Dedifferentiated amniotic fluid mesenchymal stem cell (primary cell): ENCODE data around the gene MAPKAP1.

Experiments used
- DNase-seq: peaks from one replicate; pipeline ENCODE4 v3.0.0-alpha.2; 2016; ENCODE audit errors: extremely low spot score

MAPKAP1 gene

DNA sequence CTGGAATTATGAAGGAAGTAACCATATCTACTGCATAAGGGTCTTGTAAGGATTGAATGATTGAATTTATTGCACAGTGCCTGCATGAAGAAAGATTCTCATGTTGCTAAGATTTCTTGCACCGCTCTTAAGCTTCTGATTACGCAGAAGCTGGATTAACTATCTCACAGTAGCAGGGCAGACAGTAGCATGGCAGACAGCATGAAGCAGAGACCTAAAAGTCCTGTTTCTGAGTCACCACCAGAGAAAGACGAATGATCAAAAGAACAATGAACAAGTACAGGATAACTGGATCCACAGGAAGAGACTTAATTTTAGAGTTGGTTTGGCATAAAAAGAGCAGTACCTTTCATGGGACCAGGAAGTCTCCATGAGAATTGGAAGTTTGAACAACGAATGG lies 142.4 kb downstream of the MAPKAP1 start:
- DNase-seq = no peak

- DNase-seq = no peak
Measured at GRCh38 chr9:125561509-125562148, 145.4 kb downstream of the MAPKAP1 start.

GRCh38 chr9:125559894-125560293 lies 147.1 kb downstream of the MAPKAP1 start:
- DNase-seq = no peak

- DNase-seq = no peak
Measured at GRCh38 chr9:125559194-125559593, 147.8 kb downstream of the MAPKAP1 start.

- peak; percentile 81 for DNase-seq
Measured at GRCh38 chr9:125558453-125559092, 148.4 kb downstream of the MAPKAP1 start.

GRCh38 chr9:125556046-125556721 lies 150.8 kb downstream of the MAPKAP1 start:
- no peak for DNase-seq

GRCh38 chr9:125554726-125555125 lies 152.3 kb downstream of the MAPKAP1 start:
- DNase-seq = no peak

- DNase-seq = no peak
Measured at GRCh38 chr9:125551781-125552180, 155.2 kb downstream of the MAPKAP1 start.

GRCh38 chr9:125549891-125550885 lies 156.8 kb downstream of the MAPKAP1 start:
- DNase-seq = no peak

- peak; percentile 93 for DNase-seq
Measured at GRCh38 chr9:125549465-125549871, 157.5 kb downstream of the MAPKAP1 start.

DNA sequence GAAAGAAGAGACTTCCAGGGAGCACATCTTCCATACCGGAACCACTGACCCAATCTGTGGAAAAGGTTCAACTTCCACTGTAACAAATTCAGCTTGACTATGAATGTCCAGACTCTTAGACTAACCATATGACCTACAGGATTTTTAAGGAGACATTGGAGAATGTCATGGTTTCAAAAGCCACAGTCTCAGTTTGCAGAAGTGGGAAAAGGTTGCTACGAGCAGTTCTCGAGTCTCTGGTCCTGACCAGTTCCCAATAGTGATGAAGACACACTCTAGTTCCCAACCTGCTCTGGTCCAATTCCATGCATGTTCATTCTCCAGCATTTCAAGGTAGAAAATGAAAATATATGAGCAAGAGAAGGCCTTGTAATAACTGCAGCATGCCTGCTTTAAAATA lies 158.0 kb downstream of the MAPKAP1 start:
- no peak for DNase-seq

DNA sequence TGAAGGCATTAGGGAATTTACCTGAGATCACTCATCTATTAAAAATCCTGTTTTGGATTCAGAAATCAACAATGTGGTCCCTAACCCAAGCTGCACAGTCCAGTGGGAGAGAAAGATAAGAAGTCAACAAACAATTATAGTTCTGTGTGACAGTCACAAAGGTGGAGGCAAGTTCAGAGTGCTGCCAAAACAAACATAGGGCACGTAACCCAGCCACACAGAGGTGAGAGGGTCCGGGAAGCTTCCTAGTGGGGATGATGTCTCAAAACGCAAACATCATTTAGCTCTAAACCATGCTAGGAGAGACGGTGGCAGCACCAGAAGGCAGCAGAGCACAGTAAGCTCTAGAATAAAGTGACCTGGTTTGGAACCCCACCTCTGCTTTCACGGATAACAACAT lies 158.9 kb downstream of the MAPKAP1 start:
- no peak for DNase-seq

GRCh38 chr9:125547368-125547767 lies 159.6 kb downstream of the MAPKAP1 start:
- no peak for DNase-seq

- no peak for DNase-seq
Measured at GRCh38 chr9:125545845-125546244, 161.2 kb downstream of the MAPKAP1 start.

DNA sequence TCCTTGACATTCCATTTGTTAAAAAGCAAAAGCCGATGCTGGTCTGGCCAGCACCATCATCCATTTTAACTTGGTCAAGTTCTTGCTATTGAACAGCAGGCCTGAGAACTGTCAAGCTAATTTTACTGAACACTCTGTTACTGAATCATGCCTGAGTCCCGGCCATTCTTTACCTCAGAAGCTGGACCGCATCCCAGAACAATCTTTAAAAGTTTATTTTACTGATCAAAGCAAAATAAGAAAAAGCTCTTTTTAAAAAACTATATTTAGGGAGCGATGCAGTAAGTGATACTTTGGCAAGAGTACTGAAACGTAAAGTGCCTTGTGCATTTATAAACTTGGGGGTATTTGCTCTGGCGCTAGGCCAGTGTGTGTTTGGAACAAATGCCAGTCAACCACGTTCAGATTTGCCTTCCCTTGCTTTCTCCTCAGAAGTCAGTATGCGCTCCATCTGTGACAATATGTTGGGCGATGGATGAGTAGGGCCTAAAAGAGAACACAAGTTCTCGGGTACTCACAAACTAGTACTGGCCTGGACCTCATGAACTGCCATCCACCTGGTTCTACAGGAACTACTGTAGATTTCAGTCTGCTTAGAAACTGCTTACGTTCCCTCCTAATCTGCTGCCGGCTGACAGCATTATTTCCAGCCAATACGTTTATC lies 161.9 kb downstream of the MAPKAP1 start:
- DNase-seq = peak; percentile 92

DNA sequence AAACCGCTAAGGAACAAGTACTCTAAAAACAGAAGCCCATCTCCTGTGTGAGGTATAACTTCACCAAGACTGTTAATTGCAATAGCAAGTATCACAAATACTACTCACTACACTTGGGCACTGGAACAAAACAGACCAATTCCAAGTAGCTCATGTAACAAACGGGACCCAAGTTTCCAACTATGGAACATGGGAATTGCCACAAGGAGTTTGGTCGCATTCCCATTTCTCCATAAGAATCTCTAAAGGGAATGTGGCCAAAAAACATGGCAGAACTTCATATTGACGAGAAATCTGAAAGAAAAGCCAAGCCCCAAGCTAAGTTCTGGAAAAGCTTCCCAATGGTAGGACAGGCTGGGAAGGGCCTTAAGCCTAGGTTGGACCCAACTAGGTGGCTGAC lies 162.5 kb downstream of the MAPKAP1 start:
- DNase-seq = no peak

- no peak for DNase-seq
Measured at GRCh38 chr9:125541840-125542243, 165.2 kb downstream of the MAPKAP1 start.

- no peak for DNase-seq
Measured at GRCh38 chr9:125540497-125540896, 166.5 kb downstream of the MAPKAP1 start.

- DNase-seq = peak; percentile 77
Measured at GRCh38 chr9:125538092-125538473, 168.9 kb downstream of the MAPKAP1 start.

GRCh38 chr9:125537442-125538091 lies 169.4 kb downstream of the MAPKAP1 start:
- no peak for DNase-seq

DNA sequence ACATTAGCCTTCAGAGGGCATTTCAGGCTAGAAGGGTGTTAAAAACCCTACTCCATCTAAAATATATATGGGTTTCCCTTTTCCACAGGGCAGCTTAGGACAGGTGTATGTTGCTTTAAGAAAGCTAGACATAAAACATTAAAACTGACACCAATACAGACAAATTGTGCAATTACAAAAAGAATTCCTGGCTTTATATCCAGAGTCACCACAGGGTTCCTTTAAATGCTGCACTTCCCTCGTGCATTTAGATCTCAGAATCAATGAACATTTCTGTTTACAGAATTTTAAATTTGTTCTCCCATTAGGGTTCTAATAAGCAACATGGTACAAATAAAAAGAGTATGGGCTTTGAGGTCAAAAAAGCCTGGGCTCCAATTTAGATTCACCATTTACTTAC lies 170.2 kb downstream of the MAPKAP1 start:
- no peak for DNase-seq
